GM21515 (cell line): Measurements from ENCODE around the gene FUT1.
"Not testable (repeated sequence)": the region's sequence is repeated elsewhere in the genome, so short reads cannot be mapped to it uniquely, and the experiment has no call there.

Experiments
- ATAC-seq: cut with Tn5 transposase; IDR thresholded peaks from one replicate; pipeline ENCODE4 v1.9.1; 2021; ENCODE audit not compliant: unreplicated experiment

Gene FUT1

GRCh38 chr19:48718711-48719231 lies 33.7 kb downstream of the FUT1 start:
- no peak for ATAC-seq

- ATAC-seq: not testable (repeated sequence)
Measured at GRCh38 chr19:48718106-48718505, 34.3 kb downstream of the FUT1 start.

DNA sequence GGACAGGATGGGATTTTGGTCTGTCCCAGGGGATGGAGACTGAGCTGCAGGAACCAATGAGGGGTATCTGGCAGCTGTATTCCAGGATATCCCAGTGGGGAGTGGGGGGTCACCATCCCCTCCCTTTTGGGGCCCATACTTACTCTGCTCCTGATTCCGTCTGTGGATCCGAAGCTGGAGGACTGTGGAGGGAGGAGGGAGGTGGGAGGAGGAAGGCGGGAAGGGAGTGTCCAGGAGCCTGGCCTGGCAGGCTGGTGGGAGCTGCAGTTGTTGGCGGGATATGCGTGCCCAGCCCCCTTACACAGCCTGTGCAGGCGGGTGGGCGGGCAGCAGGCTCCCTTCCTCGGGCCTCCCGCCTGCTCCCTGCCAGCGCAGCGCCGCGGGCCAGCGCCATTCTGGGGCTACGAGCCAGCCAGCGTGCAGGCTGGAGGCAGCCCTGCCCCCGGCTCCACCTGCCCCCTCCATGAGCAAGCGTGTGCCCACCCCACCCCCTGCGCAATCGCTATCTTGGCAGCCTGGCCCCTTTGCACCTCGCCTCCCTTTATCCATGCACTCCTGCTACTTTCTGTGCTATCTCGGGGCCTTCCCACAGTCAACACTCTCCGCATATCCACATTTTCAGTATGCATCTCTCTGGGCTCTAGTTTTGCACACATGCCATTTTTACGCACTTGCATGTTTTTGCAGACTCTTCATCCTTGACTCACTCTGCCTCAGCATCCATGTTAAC lies 35.7 kb downstream of the FUT1 start:
- ATAC-seq: no peak

GRCh38 chr19:48715681-48716171 lies 36.7 kb downstream of the FUT1 start:
- no peak for ATAC-seq

GRCh38 chr19:48714759-48715675 lies 37.4 kb downstream of the FUT1 start:
- no peak for ATAC-seq

GRCh38 chr19:48713864-48714755 lies 38.3 kb downstream of the FUT1 start:
- peak; percentile 84 for ATAC-seq

DNA sequence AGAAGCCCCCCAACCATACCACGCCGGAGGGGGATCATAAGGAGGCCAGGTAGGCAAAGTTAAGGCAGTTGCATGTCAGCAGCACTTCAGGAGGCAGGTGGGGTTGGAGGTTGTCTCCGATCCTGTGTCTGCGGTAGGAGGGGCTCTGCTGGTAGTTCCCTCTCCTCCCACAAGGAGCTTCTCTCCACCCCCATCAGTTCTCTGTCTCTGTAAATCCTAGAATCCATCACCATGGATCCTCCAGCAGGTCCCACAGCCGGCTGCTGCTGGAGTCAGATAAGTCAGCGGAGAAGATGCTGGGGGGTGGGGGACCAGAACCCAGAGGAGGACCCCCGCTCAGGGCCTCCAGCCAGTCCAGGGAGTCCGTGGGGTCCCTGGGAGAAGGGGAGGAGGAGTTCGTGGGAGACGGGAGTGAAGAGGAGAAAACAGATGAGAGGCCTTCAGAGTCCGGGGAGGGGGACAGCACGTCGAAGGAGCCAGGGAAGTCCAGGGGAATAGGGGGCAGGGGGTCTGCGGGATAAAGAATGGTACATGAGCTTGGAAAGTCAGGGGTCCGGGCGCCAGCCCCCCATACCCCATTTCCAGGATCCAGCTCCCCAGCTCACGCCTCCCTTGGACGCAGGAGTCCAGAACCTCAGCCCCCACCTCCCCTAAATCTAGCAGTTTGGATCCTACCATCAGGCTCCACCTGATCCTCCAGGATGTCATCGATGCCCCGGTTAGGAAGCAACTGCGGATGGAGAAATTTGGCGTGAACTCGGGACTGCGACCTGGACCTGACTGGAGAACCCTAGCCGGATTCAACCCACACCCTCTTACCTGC lies 39.2 kb downstream of the FUT1 start:
- ATAC-seq: no peak

DNA sequence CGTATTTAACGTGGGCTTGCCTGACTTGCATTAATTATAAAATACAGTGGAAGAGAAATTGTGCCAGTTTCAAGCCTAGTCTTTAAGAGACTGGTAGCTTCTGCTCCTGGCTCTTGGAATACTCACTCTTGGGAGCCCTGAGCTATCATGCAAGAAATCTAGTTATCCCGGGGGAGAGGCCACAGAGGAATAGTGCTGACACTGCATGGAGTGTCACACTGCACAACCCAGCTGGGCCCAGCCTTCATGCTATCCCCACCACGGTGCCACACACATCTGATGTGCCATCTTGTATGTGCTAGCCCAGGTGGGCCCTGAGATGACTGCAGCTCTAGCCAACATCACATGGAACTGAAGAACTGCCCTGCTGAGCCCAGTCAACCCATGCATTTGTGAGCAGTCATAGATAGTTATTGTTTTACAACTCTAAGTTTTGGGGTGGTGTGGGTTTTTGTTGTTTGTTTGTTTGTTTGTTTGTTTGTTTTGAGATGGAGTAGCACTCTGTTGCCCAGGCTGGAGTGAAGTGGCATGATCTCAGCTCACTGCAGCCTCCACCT lies 41.3 kb downstream of the FUT1 start:
- no peak for ATAC-seq

- ATAC-seq: no peak
Measured at GRCh38 chr19:48708471-48708870, 44.0 kb downstream of the FUT1 start.

DNA sequence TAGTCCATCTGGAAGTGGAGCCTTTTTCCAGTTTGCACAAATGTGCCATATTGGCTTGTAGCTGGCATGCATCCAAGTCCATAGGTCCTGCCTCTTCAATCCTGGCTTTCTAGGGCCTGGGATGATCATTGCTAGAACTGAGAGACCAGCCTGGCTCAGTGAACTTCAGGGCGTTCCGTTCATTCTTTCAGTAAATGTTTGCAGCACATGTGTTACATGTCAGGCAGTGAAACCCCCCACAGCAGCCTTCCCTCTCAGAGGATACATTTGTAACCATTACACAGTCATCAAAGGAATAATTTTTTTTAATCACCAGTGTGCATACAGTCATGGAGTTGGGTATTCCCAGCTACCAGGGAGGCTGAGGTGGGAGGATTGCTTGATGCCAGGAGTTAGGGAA lies 47.0 kb downstream of the FUT1 start:
- ATAC-seq: no peak

DNA sequence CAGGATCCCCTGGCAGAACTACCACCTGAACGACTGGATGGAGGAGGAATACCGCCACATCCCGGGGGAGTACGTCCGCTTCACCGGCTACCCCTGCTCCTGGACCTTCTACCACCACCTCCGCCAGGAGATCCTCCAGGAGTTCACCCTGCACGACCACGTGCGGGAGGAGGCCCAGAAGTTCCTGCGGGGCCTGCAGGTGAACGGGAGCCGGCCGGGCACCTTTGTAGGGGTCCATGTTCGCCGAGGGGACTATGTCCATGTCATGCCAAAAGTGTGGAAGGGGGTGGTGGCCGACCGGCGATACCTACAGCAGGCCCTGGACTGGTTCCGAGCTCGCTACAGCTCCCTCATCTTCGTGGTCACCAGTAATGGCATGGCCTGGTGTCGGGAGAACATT lies 49.1 kb downstream of the FUT1 start:
- no peak for ATAC-seq

DNA sequence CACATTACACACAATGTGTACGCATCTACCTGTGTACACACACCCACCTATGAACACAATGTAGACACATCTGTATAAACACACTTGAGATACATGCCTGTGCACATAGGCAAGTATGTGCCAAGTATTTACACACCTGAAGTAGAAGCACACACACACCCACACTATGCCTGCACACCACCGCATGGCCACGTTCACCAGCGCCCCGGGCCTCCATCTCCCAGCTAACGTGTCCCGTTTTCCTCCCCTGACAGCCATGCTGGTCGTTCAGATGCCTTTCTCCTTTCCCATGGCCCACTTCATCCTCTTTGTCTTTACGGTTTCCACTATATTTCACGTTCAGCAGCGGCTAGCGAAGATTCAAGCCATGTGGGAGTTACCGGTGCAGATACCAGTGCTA lies 49.7 kb downstream of the FUT1 start:
- no peak for ATAC-seq

GRCh38 chr19:48698046-48698445 lies 54.4 kb downstream of the FUT1 start:
- no peak for ATAC-seq
